Measurements from ENCODE around the gene CFAP54.

Gene CFAP54

GRCh38 chr12:96513681-96514080 is 24.3 kb downstream of the CFAP54 start:
- H2BK120ac ChIP-seq (ENCODE audit: insufficient read depth, low read length, poor library complexity) = no peak overlapping the region
- no peak overlapping the region for H3K4me3 ChIP-seq (ENCODE audit: low read depth, low read length)
- no peak overlapping the region for H3K27ac ChIP-seq (ENCODE audit: low read depth, low read length)
- WGBS (ENCODE audit: extremely low coverage, insufficient coverage, insufficient read length) = no CpG with 5 or more reads among the region's 4 CpGs
- no peak overlapping the region for H4K12ac ChIP-seq (ENCODE audit: low read depth, low read length)
- no peak overlapping the region for H3K9ac ChIP-seq (ENCODE audit: low read length)
- DNase-seq = no peak
- no peak overlapping the region for H3K14ac ChIP-seq (ENCODE audit: low read length)
- H3K23ac ChIP-seq (ENCODE audit: low read length) = no peak overlapping the region
- no peaks in the 10 kb centered on the region for H3K27me3 ChIP-seq (ENCODE audit: insufficient read depth, low read length)
- H2BK12ac ChIP-seq (ENCODE audit: low read length) = no peak overlapping the region
- H3K9me3 ChIP-seq (ENCODE audit: insufficient read depth, low read depth, low read length) = no peaks in the 10 kb centered on the region
- no peak overlapping the region for H4K91ac ChIP-seq (ENCODE audit: low read depth, low read length)
- H4K8ac ChIP-seq (ENCODE audit: low read depth, low read length) = no peak overlapping the region
- H3K36me3 ChIP-seq (ENCODE audit: control insufficient read depth in 1 of 2, insufficient read depth in 2 of 2, low read length in 2 of 2) = no peaks in the 10 kb centered on the region
- H2AK5ac ChIP-seq (ENCODE audit: low read length) = no peak overlapping the region
- no peak overlapping the region for H3K4ac ChIP-seq (ENCODE audit: low read depth, low read length)
- H3K18ac ChIP-seq (ENCODE audit: low read length) = no peak overlapping the region
- H2BK5ac ChIP-seq (ENCODE audit: low read depth, low read length, poor library complexity) = no peak overlapping the region
- no peaks in the 10 kb centered on the region for H3K79me2 ChIP-seq (ENCODE audit: control insufficient read depth, insufficient read depth, low read length, poor library complexity)
- no peaks in the 10 kb centered on the region for H3K4me1 ChIP-seq (ENCODE audit: control insufficient read depth in 1 of 2, insufficient read depth in 2 of 2, low read length in 2 of 2)
- no peak overlapping the region for H2AFZ ChIP-seq (ENCODE audit: insufficient read depth, low read length, poor library complexity)
- H3K4me2 ChIP-seq (ENCODE audit: low read length) = no peak overlapping the region
- no peaks in the 10 kb centered on the region for H3K79me1 ChIP-seq (ENCODE audit: low read length)

DNA sequence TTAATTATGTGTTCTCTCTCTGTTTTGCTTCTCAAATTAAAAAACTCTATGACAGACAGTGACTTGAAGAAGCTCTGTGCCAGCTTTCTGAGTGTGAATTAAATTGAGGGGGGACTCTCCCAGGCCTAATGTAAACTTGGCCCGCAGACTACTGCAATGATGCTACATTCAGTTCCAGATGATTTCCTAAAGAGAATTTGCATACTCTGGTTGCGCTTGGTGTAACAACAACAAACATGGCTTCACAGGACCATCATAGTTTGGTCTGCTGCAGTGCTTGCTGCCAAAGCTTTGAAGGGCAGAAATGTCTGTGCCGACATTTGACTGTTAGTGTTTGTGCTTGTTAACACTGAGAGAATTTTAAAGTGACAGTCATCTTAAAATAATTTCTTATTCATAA is 25.0 kb downstream of the CFAP54 start:
- Histone ChIP-seq H3K23ac (ENCODE audit: low read length) (no peak overlapping the region), H4K12ac (ENCODE audit: low read depth, low read length) (no peak overlapping the region), H2AFZ (ENCODE audit: insufficient read depth, low read length, poor library complexity) (no peak overlapping the region), H3K4me2 (ENCODE audit: low read length) (no peak overlapping the region), H3K14ac (ENCODE audit: low read length) (no peak overlapping the region), H2BK5ac (ENCODE audit: low read depth, low read length, poor library complexity) (no peak overlapping the region), H2BK120ac (ENCODE audit: insufficient read depth, low read length, poor library complexity) (no peak overlapping the region), H2BK12ac (ENCODE audit: low read length) (no peak overlapping the region), H3K18ac (ENCODE audit: low read length) (no peak overlapping the region), H3K79me2 (ENCODE audit: control insufficient read depth, insufficient read depth, low read length, poor library complexity) (no peaks in the 10 kb centered on the region), H3K36me3 (ENCODE audit: control insufficient read depth in 1 of 2, insufficient read depth in 2 of 2, low read length in 2 of 2) (no peaks in the 10 kb centered on the region), H4K8ac (ENCODE audit: low read depth, low read length) (no peak overlapping the region), H3K4ac (ENCODE audit: low read depth, low read length) (no peak overlapping the region), H2AK5ac (ENCODE audit: low read length) (no peak overlapping the region), H3K4me1 (ENCODE audit: control insufficient read depth in 1 of 2, insufficient read depth in 2 of 2, low read length in 2 of 2) (no peaks in the 10 kb centered on the region), H3K27me3 (ENCODE audit: insufficient read depth, low read length) (no peaks in the 10 kb centered on the region), H3K9ac (ENCODE audit: low read length) (no peak overlapping the region), H3K9me3 (ENCODE audit: insufficient read depth, low read depth, low read length) (no peaks in the 10 kb centered on the region), H3K4me3 (ENCODE audit: low read depth, low read length) (no peak overlapping the region), H4K91ac (ENCODE audit: low read depth, low read length) (no peak overlapping the region), H3K27ac (ENCODE audit: low read depth, low read length) (no peak overlapping the region), H3K79me1 (ENCODE audit: low read length) (no peaks in the 10 kb centered on the region)
- no peak for DNase-seq
- no CpG with 5 or more reads among the region's 3 CpGs for WGBS (ENCODE audit: extremely low coverage, insufficient coverage, insufficient read length)

- Histone ChIP-seq H3K79me1 (ENCODE audit: low read length) (no peaks in the 10 kb centered on the region), H2AK5ac (ENCODE audit: low read length) (no peak overlapping the region), H3K9ac (ENCODE audit: low read length) (no peak overlapping the region), H3K4ac (ENCODE audit: low read depth, low read length) (no peak overlapping the region), H3K4me1 (ENCODE audit: control insufficient read depth in 1 of 2, insufficient read depth in 2 of 2, low read length in 2 of 2) (no peaks in the 10 kb centered on the region), H2BK120ac (ENCODE audit: insufficient read depth, low read length, poor library complexity) (no peak overlapping the region), H4K12ac (ENCODE audit: low read depth, low read length) (no peak overlapping the region), H2AFZ (ENCODE audit: insufficient read depth, low read length, poor library complexity) (no peak overlapping the region), H3K4me3 (ENCODE audit: low read depth, low read length) (no peak overlapping the region), H3K9me3 (ENCODE audit: insufficient read depth, low read depth, low read length) (peaks cover 2% of the 10 kb centered on the region), H4K91ac (ENCODE audit: low read depth, low read length) (no peak overlapping the region), H3K14ac (ENCODE audit: low read length) (no peak overlapping the region), H3K36me3 (ENCODE audit: control insufficient read depth in 1 of 2, insufficient read depth in 2 of 2, low read length in 2 of 2) (no peaks in the 10 kb centered on the region), H3K4me2 (ENCODE audit: low read length) (no peak overlapping the region), H4K8ac (ENCODE audit: low read depth, low read length) (no peak overlapping the region), H2BK5ac (ENCODE audit: low read depth, low read length, poor library complexity) (no peak overlapping the region), H3K27ac (ENCODE audit: low read depth, low read length) (no peak overlapping the region), H3K18ac (ENCODE audit: low read length) (no peak overlapping the region), H2BK12ac (ENCODE audit: low read length) (no peak overlapping the region), H3K27me3 (ENCODE audit: insufficient read depth, low read length) (no peaks in the 10 kb centered on the region), H3K79me2 (ENCODE audit: control insufficient read depth, insufficient read depth, low read length, poor library complexity) (no peaks in the 10 kb centered on the region), H3K23ac (ENCODE audit: low read length) (no peak overlapping the region)
- no CpG with 5 or more reads among the region's 8 CpGs for WGBS (ENCODE audit: extremely low coverage, insufficient coverage, insufficient read length)
- DNase-seq = peak; percentile 82 to 93
These were observed 27.4 kb downstream of the CFAP54 start for GRCh38 chr12:96516472-96517430.

DNA sequence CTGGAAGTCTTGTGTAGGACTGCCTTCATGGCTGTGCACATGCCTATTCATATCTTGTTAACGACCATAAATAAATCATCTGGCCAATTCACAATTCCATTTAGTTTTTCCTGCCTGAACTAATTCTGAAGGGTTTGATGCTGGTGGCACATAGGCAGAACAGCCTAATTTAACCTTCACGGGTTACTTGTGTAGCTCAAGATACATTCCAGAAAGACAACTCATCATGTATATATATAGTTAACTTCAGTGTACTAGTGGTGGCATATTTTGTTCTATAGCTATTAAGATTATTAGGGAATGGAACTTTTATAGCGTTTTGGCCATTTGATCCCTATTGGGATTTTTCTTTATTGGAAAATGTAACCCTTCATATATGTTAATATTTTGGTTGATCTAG is 31.4 kb downstream of the CFAP54 start:
- H3K27ac ChIP-seq (ENCODE audit: low read depth, low read length) = no peak overlapping the region

More for the DNA sequence above, 31.4 kb downstream of the CFAP54 start:
- Histone ChIP-seq H2BK5ac (ENCODE audit: low read depth, low read length, poor library complexity) (no peak overlapping the region), H3K4me2 (ENCODE audit: low read length) (no peak overlapping the region), H3K23ac (ENCODE audit: low read length) (no peak overlapping the region), H2AK5ac (ENCODE audit: low read length) (no peak overlapping the region), H3K79me2 (ENCODE audit: control insufficient read depth, insufficient read depth, low read length, poor library complexity) (no peaks in the 10 kb centered on the region), H3K14ac (ENCODE audit: low read length) (no peak overlapping the region), H3K79me1 (ENCODE audit: low read length) (no peaks in the 10 kb centered on the region), H3K4me3 (ENCODE audit: low read depth, low read length) (no peak overlapping the region), H4K8ac (ENCODE audit: low read depth, low read length) (no peak overlapping the region), H4K12ac (ENCODE audit: low read depth, low read length) (no peak overlapping the region), H2BK120ac (ENCODE audit: insufficient read depth, low read length, poor library complexity) (no peak overlapping the region), H3K9me3 (ENCODE audit: insufficient read depth, low read depth, low read length) (peaks cover 2% of the 10 kb centered on the region), H3K9ac (ENCODE audit: low read length) (no peak overlapping the region), H2AFZ (ENCODE audit: insufficient read depth, low read length, poor library complexity) (no peak overlapping the region), H3K18ac (ENCODE audit: low read length) (no peak overlapping the region), H3K4ac (ENCODE audit: low read depth, low read length) (no peak overlapping the region), H3K27me3 (ENCODE audit: insufficient read depth, low read length) (no peaks in the 10 kb centered on the region), H2BK12ac (ENCODE audit: low read length) (no peak overlapping the region), H3K4me1 (ENCODE audit: control insufficient read depth in 1 of 2, insufficient read depth in 2 of 2, low read length in 2 of 2) (no peaks in the 10 kb centered on the region), H3K36me3 (ENCODE audit: control insufficient read depth in 1 of 2, insufficient read depth in 2 of 2, low read length in 2 of 2) (no peaks in the 10 kb centered on the region), H4K91ac (ENCODE audit: low read depth, low read length) (no peak overlapping the region)
- DNase-seq = no peak
- WGBS (ENCODE audit: extremely low coverage, insufficient coverage, insufficient read length) = no CpG with 5 or more reads among the region's 3 CpGs

Measured in trophoblast cell (in vitro differentiated cells and primary cell).